OCI-LY1 (cell line): ENCODE data around the gene NUTM2E.
"Not testable (repeated sequence)": the region's sequence is repeated elsewhere in the genome, so short reads cannot be mapped to it uniquely, and the experiment has no call there.

ENCODE experiments used
- H2AFZ ChIP-seq: fragments of 200-600 bp; sonication (generic), shearing (Covaris generic); 2 replicates; pipeline ENCODE4 v1.6.0; 2014; ENCODE audit warnings: antibody characterized with exemption, mild to moderate bottlenecking, low read length
- H3F3A ChIP-seq: fragments of 200-600 bp; sonication (generic), shearing (Covaris generic); 2 replicates; pipeline ENCODE4 v1.6.0; 2014; ENCODE audit warnings: mild to moderate bottlenecking, antibody characterized with exemption, low read length, moderate library complexity; ENCODE audit not compliant: insufficient read depth
- H3K27ac ChIP-seq: fragments of 200-600 bp; sonication (generic); 2 replicates; pipeline ENCODE4 v1.5.1; 2014; ENCODE audit warnings: low read length, mixed run types, mild to moderate bottlenecking, low read depth; ENCODE audit not compliant: poor library complexity, severe bottlenecking
- H3K27me3 ChIP-seq: fragments of 200-600 bp; sonication (generic); 2 replicates; pipeline ENCODE4 v1.6.0; 2014; ENCODE audit warnings: antibody characterized with exemption, mild to moderate bottlenecking, low read length, moderate library complexity; ENCODE audit not compliant: insufficient read depth
- H3K36me3 ChIP-seq: fragments of 200-600 bp; sonication (generic); 2 replicates; pipeline ENCODE4 v1.6.1; 2014; ENCODE audit warnings: mild to moderate bottlenecking, antibody characterized with exemption, low read length, moderate library complexity, mixed read lengths; ENCODE audit not compliant: insufficient read depth
- H3K4me1 ChIP-seq: fragments of 200-600 bp; sonication (generic); 2 replicates; pipeline ENCODE4 v1.5.1; 2014; ENCODE audit warnings: mild to moderate bottlenecking, low read length, moderate library complexity; ENCODE audit not compliant: insufficient read depth, severe bottlenecking
- H3K4me2 ChIP-seq: fragments of 200-600 bp; sonication (generic), shearing (Covaris generic); 2 replicates; pipeline ENCODE4 v1.6.1; 2014; ENCODE audit warnings: low read length
- H3K4me3 ChIP-seq: fragments of 200-600 bp; sonication (generic); 2 replicates; pipeline ENCODE4 v1.5.1; 2014; ENCODE audit warnings: low read length, low read depth, mild to moderate bottlenecking, mixed read lengths; ENCODE audit not compliant: poor library complexity, severe bottlenecking
- H3K79me2 ChIP-seq: fragments of 200-600 bp; shearing (Covaris generic); 2 replicates; pipeline ENCODE4 v1.6.1; 2016; ENCODE audit warnings: mixed run types, low read length, mixed read lengths; ENCODE audit not compliant: insufficient read depth
- H3K9ac ChIP-seq: fragments of 200-600 bp; sonication (generic), shearing (Covaris generic); 2 replicates; pipeline ENCODE4 v1.6.1; 2014; ENCODE audit warnings: mild to moderate bottlenecking, low read length, mixed read lengths
- H3K9me2 ChIP-seq: fragments of 200-600 bp; sonication (generic), shearing (Covaris generic); 2 replicates; pipeline ENCODE4 v1.6.1; 2014; ENCODE audit warnings: low read depth, mild to moderate bottlenecking, low read length, mixed read lengths
- H3K9me3 ChIP-seq: fragments of 200-600 bp; shearing (Covaris generic); 2 replicates; pipeline ENCODE4 v1.6.1; 2014; ENCODE audit warnings: low read length, mixed read lengths
- H4K20me1 ChIP-seq: fragments of 200-600 bp; sonication (generic), shearing (Covaris generic); 2 replicates; pipeline ENCODE4 v1.6.0; 2016; ENCODE audit warnings: mild to moderate bottlenecking, low read length; ENCODE audit not compliant: insufficient read depth

Gene NUTM2E

DNA sequence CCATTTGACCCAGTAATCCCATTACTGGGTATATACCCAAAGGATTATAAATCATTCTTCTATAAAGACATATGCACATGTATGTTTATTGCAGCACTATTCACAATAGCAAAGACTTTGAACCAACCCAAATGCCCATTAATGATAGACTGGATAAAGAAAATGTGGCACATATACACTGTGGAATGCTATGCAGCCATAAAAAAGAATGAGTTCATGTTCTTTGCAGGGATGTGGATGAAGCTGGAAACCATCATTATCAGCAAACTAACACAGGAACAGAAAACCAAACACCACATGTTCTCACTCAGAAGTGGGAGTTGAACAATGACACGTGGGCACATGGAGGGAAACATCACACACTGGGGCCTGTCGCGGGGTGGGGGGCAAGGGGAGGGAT is 7.3 kb downstream of the NUTM2E start:
- H2AFZ ChIP-seq, H3K4me1 ChIP-seq, H3K4me3 ChIP-seq, H3K27ac ChIP-seq, H4K20me1 ChIP-seq, H3K9ac ChIP-seq, H3K79me2 ChIP-seq, H3K36me3 ChIP-seq, H3F3A ChIP-seq, H3K4me2 ChIP-seq, H3K9me3 ChIP-seq, H3K9me2 ChIP-seq, H3K27me3 ChIP-seq: not testable (repeated sequence)

DNA sequence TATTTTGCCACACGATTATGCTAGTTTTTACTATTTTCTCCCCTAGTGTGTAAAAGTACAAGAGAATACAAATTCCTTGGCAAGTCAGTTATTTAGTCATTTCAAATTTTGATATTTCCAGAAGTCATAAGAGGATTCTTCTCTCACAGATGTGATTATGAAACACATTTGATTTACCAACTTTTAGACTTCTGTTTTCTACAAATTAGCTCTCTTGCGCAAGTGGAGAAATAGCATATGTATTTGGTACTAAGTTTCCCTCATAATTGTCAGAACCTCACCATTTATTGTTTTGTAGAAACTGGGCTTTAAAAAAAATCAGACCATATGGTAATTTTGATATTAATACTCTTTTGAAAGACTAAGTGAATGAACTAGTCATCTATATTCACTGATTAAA is 9.4 kb downstream of the NUTM2E start:
- not testable (repeated sequence) for H3F3A ChIP-seq, H3K9me2 ChIP-seq, H3K4me1 ChIP-seq, H4K20me1 ChIP-seq, H3K9ac ChIP-seq, H3K4me2 ChIP-seq, H3K9me3 ChIP-seq, H3K27me3 ChIP-seq, H3K27ac ChIP-seq, H3K79me2 ChIP-seq, H3K4me3 ChIP-seq, H2AFZ ChIP-seq, H3K36me3 ChIP-seq

DNA sequence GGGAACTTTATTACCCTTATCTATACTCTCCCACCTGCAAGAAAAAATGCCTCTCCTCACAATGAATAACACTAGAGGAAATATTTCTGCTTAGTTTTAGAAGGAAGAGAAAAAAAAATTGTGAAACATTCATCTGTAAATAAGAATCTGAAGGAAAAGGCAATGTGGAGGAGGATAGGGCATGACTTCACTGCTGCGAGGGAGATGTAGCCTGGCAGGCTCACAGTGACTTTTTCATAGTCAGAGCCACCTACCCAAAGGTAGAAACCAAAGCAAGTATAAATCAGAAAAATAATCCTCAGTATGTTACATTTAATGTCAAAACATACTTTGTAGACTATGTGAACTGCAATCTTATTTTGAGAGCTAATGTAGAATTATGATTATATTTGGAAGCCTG is 10.4 kb downstream of the NUTM2E start:
- H3K9me3 ChIP-seq, H3K36me3 ChIP-seq, H3K9me2 ChIP-seq, H3K27ac ChIP-seq, H3K4me2 ChIP-seq, H3K4me3 ChIP-seq, H3K9ac ChIP-seq, H4K20me1 ChIP-seq, H3K4me1 ChIP-seq, H3K27me3 ChIP-seq, H3K79me2 ChIP-seq, H2AFZ ChIP-seq, H3F3A ChIP-seq: not testable (repeated sequence)

DNA sequence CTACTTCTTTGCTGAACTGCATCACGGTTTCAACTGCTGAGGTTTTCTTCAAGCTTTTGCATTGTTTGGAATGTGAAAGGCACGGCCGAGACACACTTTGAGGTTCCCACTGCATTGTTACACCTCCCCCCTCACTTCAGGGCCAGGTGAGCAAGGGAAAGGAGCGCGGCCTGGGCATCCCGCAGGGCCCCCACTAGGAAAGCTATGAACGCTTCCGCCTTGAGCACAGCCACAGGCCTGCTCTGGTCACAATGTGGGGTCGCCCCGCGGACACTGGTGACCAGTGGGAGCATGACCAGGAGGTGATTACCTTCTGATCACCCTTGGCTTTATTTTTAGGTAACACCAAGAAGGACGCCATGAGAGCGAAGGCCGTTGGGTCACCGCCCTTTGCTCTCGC is 11.9 kb downstream of the NUTM2E start:
- H3K36me3 ChIP-seq, H3K79me2 ChIP-seq, H3K27ac ChIP-seq, H3K4me3 ChIP-seq, H3K9me2 ChIP-seq, H3K4me2 ChIP-seq, H2AFZ ChIP-seq, H4K20me1 ChIP-seq, H3K9me3 ChIP-seq, H3K4me1 ChIP-seq, H3K27me3 ChIP-seq, H3F3A ChIP-seq, H3K9ac ChIP-seq: not testable (repeated sequence)

DNA sequence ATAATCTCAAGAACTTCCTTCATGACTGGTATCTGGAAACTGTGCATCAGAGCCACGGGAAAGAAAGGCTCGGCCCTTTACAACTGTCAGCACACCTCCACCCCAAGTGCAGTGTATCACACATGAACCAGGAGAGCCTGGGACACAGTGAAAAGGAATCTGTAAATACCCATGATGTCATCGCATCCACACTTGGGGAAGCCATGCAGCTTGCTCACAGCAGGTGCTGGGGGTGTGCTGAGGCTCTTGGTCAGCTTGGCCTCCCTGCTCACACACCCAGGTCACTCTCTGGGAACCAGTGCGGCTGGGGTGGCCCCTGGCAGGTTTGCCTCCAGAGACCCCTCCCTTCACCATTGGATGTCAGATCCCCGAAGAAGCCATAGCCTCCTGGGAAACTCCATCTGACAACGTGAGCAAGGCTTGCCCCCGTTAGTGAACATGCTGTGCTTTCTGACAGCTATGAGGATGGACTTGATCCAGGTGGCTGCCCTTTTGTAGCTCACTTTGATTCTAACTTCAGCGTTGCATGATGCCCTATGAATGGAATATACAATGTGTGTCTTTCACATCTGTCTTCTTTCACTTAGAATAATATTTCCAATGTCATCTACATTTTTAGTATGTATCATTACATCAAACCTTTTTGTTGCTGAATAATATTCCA is 26.8 kb downstream of the NUTM2E start:
- not testable (repeated sequence) for H3K27me3 ChIP-seq, H3K36me3 ChIP-seq, H3K4me3 ChIP-seq, H3K9ac ChIP-seq, H3K4me1 ChIP-seq, H4K20me1 ChIP-seq, H3K9me2 ChIP-seq, H3K4me2 ChIP-seq, H3F3A ChIP-seq, H2AFZ ChIP-seq, H3K27ac ChIP-seq, H3K9me3 ChIP-seq, H3K79me2 ChIP-seq

DNA sequence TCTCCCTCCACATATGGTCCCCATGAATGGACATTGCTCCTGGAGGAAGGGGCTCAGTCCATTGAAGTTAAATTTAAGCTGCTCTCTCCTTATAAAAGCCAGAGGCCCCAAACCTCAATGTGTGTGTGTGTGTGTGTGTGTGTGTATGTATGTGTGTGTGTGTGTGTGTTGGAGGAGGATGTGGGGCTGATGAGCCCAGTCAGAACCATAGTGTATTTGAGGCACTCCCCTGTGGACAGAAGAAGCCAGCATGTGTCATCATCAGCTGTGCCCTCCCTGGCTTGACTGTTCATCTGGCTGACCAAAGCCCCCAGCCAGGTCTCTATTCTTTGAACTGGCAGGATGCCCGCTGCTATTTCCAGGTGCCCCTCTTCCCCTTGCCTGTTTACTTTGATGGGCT is 35.7 kb downstream of the NUTM2E start:
- H2AFZ ChIP-seq, H3K27ac ChIP-seq, H3K9me3 ChIP-seq, H4K20me1 ChIP-seq, H3K79me2 ChIP-seq, H3K9ac ChIP-seq, H3K4me2 ChIP-seq, H3K36me3 ChIP-seq, H3K27me3 ChIP-seq, H3K9me2 ChIP-seq, H3K4me1 ChIP-seq, H3F3A ChIP-seq, H3K4me3 ChIP-seq: not testable (repeated sequence)

DNA sequence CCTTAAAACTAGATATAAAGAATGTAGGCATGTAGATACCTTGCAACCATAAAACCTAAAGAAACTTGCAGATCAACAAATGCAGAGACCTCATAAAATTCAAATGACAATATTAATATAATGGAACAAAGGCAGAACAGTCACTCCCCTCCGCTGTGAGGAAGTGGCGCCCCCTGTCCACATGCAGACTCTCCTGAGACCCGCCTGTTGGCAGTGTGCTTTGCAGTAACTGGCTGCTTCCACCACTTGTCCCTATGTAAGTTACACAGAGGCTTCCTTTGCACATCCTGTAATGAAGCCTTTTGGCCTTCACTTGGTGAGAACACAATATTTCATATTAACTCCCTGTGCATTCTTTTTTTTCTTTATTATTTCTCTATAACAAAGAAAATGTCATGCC is 36.3 kb downstream of the NUTM2E start:
- H3K4me3 ChIP-seq, H4K20me1 ChIP-seq, H3K4me2 ChIP-seq, H3K27ac ChIP-seq, H3K9me2 ChIP-seq, H3K27me3 ChIP-seq, H3K79me2 ChIP-seq, H3F3A ChIP-seq, H3K4me1 ChIP-seq, H3K9me3 ChIP-seq, H2AFZ ChIP-seq, H3K9ac ChIP-seq, H3K36me3 ChIP-seq: not testable (repeated sequence)

DNA sequence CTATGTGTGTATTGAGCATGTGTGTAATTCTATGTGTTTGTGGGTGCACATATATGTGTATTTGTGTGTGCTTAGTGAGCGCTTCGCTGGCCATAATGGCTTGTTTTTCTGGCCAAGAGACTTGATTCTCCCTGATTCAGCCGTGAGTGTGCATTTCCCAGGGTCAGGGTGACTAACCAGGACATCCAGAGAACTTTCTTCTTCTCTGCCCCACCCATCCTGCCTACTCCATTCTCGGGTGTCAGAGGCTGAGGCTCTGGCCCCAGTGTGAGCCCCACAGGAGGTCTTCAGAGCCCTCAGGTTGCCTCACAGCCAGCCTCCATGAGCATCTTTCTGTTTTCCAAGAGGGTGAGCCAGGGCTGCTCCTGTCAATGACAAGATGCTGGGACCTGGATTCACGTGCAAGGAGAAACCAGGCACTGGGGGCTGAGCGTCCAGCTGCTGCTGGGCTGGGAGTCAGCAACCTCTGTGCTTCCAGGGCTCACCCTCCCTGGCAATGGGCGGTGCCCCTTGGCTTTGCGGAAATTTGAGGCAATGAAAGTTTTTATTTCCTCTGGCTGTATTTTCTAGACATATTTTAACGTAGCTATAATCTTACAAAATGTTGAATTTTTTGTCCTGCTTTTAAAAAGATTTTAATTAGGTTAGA is 40.5 kb downstream of the NUTM2E start:
- not testable (repeated sequence) for H3F3A ChIP-seq, H3K4me3 ChIP-seq, H3K9me2 ChIP-seq, H3K9ac ChIP-seq, H4K20me1 ChIP-seq, H3K9me3 ChIP-seq, H2AFZ ChIP-seq, H3K4me2 ChIP-seq, H3K36me3 ChIP-seq, H3K79me2 ChIP-seq, H3K4me1 ChIP-seq, H3K27ac ChIP-seq, H3K27me3 ChIP-seq
